A673 (cell line): Measurements from ENCODE around the gene TSPAN31. TPM values are rescaled to one million over a fixed set of nuclear protein-coding genes. Genes with fewer than 3 reads are reported as not detected.

Source experiments
- BruUV-seq: library from RNA; stranded (reverse); fragments of 400-500 nt; replicated peaks from 2 replicates; lab custom pipeline; 2021; lab: Mats Ljungman, UMichigan
- CTCF ChIA-PET: fragments of 300-600 bp; sonication (Branson Sonifier 250); formaldehyde crosslinking; loops from one replicate; lab custom pipeline; 2022; ENCODE audit warnings: antibody characterized with exemption; lab: Charles Lee
- POLR2A ChIA-PET: fragments of 300-600 bp; sonication (Branson Sonifier 250); formaldehyde crosslinking; loops from one replicate; lab custom pipeline; 2022; ENCODE audit warnings: antibody characterized with exemption; ENCODE audit not compliant: low non-redundant PET; lab: Charles Lee
- DNase-seq: peaks from one replicate; pipeline ENCODE4 v3.0.0-alpha.2; 2015; ENCODE audit warnings: low spot score
- H3K27ac ChIP-seq: fragments of 200-600 bp; sonication (generic); 2 replicates; pipeline ENCODE4 v1.5.1; 2016; ENCODE audit warnings: mixed run types, low read depth, mild to moderate bottlenecking, mixed read lengths, antibody characterized with exemption, low read length; ENCODE audit not compliant: poor library complexity, severe bottlenecking
- H3K27me3 ChIP-seq: fragments of 200-600 bp; sonication (generic); replicated peaks from 2 replicates; pipeline ENCODE4 v1.6.1; 2017; ENCODE audit warnings: mixed run types, low read depth, mild to moderate bottlenecking, mixed read lengths, antibody characterized with exemption, low read length; ENCODE audit not compliant: insufficient read depth, poor library complexity
- H3K36me3 ChIP-seq: fragments of 200-600 bp; sonication (generic); 2 replicates; pipeline ENCODE4 v1.6.1; 2016; ENCODE audit warnings: mixed run types, mild to moderate bottlenecking, mixed read lengths, antibody characterized with exemption, low read length; ENCODE audit not compliant: insufficient read depth, poor library complexity, severe bottlenecking
- H3K4me1 ChIP-seq: fragments of 200-600 bp; sonication (generic); 2 replicates; pipeline ENCODE4 v1.6.1; 2017; ENCODE audit warnings: mixed run types, mild to moderate bottlenecking, mixed read lengths, antibody characterized with exemption, low read length; ENCODE audit not compliant: insufficient read depth, poor library complexity, severe bottlenecking
- H3K4me3 ChIP-seq: fragments of 200-600 bp; sonication (generic); 2 replicates; pipeline ENCODE4 v1.5.1; 2016; ENCODE audit warnings: low read depth, mixed run types, mild to moderate bottlenecking, mixed read lengths, low read length; ENCODE audit not compliant: poor library complexity, severe bottlenecking
- H3K9me3 ChIP-seq: fragments of 200-600 bp; sonication (generic); 2 replicates; pipeline ENCODE4 v1.6.1; 2016; ENCODE audit warnings: mixed run types, low read depth, mild to moderate bottlenecking, mixed read lengths, antibody characterized with exemption, low read length; ENCODE audit not compliant: poor library complexity, severe bottlenecking
- CTCF ChIP-seq: fragments of 300-800, 200-600 bp; sonication (generic); conservative IDR thresholded peaks from 2 replicates; pipeline ENCODE4 v1.5.1; 2017; ENCODE audit warnings: low read depth, mild to moderate bottlenecking, antibody characterized with exemption, low read length, moderate library complexity, mixed read lengths
- EZH2 ChIP-seq: fragments of 200-600 bp; sonication (generic); IDR thresholded peaks from 2 replicates; pipeline ENCODE4 v1.6.1; 2017; ENCODE audit warnings: borderline replicate concordance, low read depth, mild to moderate bottlenecking, mixed read lengths, antibody characterized with exemption, low read length; ENCODE audit not compliant: poor library complexity, severe bottlenecking
- intact Hi-C: fragments of 100-400 bp; cut with micrococcal nuclease; formaldehyde crosslinking; loops from one replicate; pipeline ENCODE4 v1.10.0; 2022; ENCODE audit not compliant: unreplicated experiment
- total RNA-seq: library from RNA; stranded (reverse); gene quantifications from 2 replicates; pipeline ENCODE4 v1.2.3, GENCODE V29; 2021

Gene TSPAN31
- total RNA-seq, 1 experiment from 2014 or later = 8.9 TPM

DNA sequence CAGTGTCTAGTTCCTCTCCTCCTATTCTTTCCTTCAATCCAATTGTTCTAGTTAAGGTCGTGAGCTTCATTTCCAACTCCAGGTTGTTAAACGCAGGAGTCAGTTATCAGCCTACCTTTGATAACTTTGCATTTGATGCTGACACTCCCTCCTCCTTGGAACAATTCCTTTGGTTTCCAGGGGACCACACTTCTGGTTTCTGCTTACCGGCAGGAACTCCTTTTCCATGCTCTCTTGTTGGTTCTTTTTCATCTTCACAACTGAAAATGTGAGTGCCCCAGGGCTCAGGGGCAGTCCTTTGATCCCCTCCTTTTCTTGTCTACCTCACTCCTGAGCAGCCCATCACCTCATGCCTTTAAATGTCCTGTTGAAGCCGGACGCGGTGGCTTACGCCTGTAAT, 32.5 kb downstream of the TSPAN31 start:
- ChIA-PET POLR2A (no interaction called here), CTCF (no interaction called here)
- DNase-seq = no peak
- BruUV-seq = no TSS peak
- Histone ChIP-seq H3K4me3 (no peak overlapping the region), H3K36me3 (no peaks in the 10 kb centered on the region), H3K4me1 (peaks cover 5% of the 10 kb centered on the region), H3K9me3 (no peaks in the 10 kb centered on the region), H3K27ac (no peak overlapping the region), H3K27me3 (no peaks in the 10 kb centered on the region)
- TF ChIP-seq EZH2 = no peak
- no peak for TF ChIP-seq CTCF
- intact Hi-C loops = no loop called here

- no peaks in the 10 kb centered on the region for H3K36me3 ChIP-seq
- POLR2A ChIA-PET = no interaction called here
- H3K27ac ChIP-seq = no peak overlapping the region
- H3K27me3 ChIP-seq = no peaks in the 10 kb centered on the region
- DNase-seq = no peak
- TF ChIP-seq CTCF (no peak), EZH2 (no peak)
- intact Hi-C loops = no loop called here
- H3K4me3 ChIP-seq = no peak overlapping the region
- H3K9me3 ChIP-seq = no peaks in the 10 kb centered on the region
- CTCF ChIA-PET = no interaction called here
- no TSS peak for BruUV-seq
- H3K4me1 ChIP-seq = peaks cover 5% of the 10 kb centered on the region
Measured at GRCh38 chr12:57777911-57778310, 33.1 kb downstream of the TSPAN31 start.

DNA sequence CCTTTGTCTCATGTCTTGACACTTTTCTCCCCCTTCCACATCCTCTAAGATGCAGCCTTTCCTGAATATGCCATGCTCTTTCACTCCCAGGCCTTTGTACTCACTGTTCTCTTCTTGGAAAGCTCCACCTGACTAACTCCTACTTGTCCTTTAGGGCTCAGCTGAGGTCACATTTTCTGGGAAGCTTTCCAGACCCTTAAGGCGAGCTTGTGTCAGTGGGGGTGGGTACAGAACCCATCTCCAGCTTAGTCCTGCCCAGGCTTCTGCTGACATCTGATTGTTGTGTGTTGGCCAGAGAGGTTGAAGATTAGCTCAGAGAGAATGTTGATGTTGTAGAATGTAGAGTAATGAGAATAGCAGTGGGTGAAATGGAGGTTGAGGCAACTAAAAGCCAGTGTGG, 34.9 kb downstream of the TSPAN31 start:
- Histone ChIP-seq H3K27me3 (no peaks in the 10 kb centered on the region), H3K4me3 (no peak overlapping the region), H3K9me3 (no peaks in the 10 kb centered on the region), H3K36me3 (peaks cover 7% of the 10 kb centered on the region), H3K4me1 (no peaks in the 10 kb centered on the region), H3K27ac (no peak overlapping the region)
- CTCF ChIA-PET = no interaction called here
- intact Hi-C loops = no loop called here
- TF ChIP-seq CTCF (no peak), EZH2 (no peak)
- no peak for DNase-seq
- no TSS peak for BruUV-seq
- POLR2A ChIA-PET = no interaction called here
